HG03097 (cell line): ENCODE data around the gene HEBP1.

Experiments used
- ATAC-seq: cut with Tn5 transposase; IDR thresholded peaks from one replicate; pipeline ENCODE4 v1.9.1; 2021; ENCODE audit not compliant: unreplicated experiment, low FRiP score

Gene HEBP1

DNA sequence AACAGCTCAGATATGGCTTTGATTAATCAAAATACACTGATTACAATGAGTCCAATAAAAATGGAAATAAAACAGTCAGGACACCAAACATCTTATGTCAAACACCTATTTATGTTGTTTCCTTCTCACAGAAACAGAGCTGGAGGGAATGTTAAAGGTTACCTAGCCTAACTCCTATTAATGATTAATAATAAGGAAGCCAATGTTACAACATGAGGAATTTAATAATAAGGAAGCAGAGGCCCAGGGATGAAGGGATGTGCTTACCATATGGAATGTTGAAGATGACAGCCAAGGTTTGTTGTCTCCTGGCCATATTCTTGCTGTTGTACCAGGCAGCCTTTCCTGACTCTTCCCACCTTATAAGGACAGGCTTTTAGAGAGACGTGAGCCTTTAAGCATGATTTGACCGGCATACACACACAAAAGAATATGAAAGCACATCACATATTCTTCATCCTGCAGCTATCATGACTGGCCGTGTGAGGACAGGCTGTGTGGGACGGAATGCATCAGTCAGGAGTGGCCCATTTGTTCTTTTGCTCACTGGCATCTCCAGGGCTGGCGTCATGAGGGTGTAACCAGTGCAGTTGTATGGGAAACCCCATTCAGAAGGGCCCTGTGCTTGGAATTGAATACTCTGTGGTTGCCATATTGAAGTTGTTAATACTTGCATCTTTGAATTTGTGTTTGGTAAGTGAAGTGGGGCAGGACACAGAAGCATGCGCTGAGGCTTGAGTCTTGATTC, 45.0 kb downstream of the HEBP1 start:
- no peak for ATAC-seq

GRCh38 chr12:12954356-12954755, 45.7 kb downstream of the HEBP1 start:
- ATAC-seq = no peak

GRCh38 chr12:12952036-12952435, 48.0 kb downstream of the HEBP1 start, which contains the start of gene GPRC5D:
TSS of gene GPRC5D (minus strand) at chr12:12952170. CDS start at chr12:12950384, 1,786 bp downstream.
- ATAC-seq = no peak

GRCh38 chr12:12951504-12951903, 48.6 kb downstream of the HEBP1 start:
- ATAC-seq = no peak

- ATAC-seq = no peak
Observed at GRCh38 chr12:12947902-12948301, 52.2 kb downstream of the HEBP1 start.

DNA sequence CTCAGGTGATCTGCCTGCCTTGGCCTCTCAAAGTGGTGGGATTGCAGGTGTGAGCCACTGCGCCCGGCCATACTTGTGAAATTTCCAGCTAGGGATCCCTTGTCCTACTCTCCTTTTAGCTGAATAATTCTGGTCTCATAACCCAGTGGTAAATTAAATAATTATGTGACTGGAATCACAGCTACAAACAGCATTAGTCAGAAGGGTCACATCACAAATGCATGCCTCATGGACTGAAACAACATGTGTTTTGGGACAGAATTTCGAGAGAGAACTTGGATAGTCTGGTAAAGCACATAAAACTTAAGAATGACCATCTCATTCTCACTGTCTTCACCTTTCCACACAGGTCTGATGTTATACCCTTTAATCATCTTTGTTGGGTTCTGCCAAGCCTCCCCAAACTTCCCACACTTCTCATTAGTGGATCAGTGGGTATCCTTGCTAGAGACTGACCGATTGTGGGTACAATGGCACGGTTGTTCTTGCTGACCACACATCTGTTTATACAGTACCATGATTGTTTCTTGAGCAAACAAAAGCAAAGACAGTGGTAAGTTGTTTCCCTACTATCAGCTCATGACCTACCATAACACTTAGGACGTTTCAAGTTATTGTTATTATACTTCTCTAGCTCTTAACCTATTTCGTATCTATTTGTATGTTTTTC, 53.2 kb downstream of the HEBP1 start:
- ATAC-seq = no peak

GRCh38 chr12:12945591-12945990, 54.5 kb downstream of the HEBP1 start:
- ATAC-seq = no peak

GRCh38 chr12:12943586-12944260, 56.3 kb downstream of the HEBP1 start:
- ATAC-seq = no peak

DNA sequence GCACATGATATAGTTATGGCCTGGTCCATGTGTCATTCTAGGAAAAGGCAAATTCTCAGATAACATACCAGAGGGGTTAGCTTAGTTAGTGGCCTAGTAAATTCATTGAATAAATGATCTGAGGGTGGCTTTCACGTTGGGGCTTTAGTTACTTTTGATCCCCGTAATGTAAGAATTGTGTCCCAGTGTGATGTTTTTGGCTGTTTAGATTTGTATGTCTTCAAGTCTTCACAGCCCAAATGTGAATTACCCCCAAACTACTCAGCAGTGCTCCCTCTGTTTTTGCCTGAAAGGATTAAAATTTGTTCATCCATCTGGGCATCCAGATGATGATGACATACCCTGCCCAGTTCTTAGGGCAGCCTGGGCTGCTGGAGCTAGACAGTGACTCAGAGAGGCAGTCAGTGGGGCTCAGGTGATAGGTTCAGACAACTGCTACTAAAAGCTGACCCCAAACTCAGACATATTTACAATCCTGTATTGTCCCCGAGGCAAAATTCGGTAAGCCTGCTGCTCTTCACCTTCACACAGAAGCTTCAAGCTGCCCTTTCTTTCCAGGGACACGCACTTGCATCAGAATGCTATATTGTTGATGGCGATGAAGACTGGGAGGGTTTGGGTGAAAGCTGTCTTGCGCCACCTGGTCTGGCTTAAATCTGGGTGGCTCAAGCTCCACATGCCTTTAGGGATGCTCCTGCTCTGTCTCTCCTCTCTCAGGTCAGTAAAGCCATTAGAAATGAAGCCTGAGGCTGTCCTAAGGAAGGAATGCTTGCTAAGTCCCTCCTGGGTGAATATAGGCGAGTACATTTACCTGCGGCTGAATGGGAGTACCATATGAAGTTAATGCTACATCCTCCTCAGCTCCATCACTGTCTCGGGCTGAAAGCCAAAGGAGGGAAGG, 58.4 kb downstream of the HEBP1 start:
- ATAC-seq = no peak

DNA sequence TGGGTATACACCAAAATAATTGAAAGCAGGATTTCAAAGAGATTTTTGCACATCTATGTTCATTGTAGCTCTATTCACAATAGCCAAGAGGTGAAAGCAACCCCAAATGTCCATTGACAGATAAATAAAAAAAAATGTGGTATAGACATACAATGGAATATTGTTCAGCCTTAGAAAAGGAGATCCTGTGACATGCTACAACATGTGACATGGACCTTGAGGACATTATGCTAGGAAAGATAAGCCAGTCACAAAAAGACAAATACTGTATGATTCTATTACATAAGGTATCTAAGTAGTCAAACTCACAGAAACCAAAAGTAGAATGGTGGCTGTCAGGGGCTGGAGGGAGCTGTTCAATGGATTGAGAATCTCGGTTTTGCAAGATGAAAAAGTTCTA, 60.2 kb downstream of the HEBP1 start:
- ATAC-seq = no peak

DNA sequence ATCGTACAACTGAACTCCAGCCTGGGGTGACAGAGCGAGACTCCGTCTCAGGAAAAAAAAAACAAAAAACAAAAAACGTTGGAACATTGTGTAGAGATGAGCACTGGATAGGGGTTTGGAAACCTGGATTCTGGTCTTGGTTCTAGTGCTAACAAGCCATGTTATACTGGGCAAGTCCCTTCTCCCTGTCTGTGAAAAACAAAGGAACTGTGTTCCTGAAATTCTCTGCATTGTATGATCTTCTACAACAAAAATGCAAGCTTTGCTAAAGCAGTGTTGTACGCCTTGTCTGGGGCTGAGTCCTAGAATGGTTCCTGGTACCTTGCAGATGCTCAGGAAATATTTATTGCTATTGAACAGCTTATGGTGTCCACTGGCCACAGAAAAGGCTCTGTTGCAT, 61.5 kb downstream of the HEBP1 start:
- no peak for ATAC-seq

- ATAC-seq = no peak
Observed at GRCh38 chr12:12936983-12937491, 63.0 kb downstream of the HEBP1 start.

DNA sequence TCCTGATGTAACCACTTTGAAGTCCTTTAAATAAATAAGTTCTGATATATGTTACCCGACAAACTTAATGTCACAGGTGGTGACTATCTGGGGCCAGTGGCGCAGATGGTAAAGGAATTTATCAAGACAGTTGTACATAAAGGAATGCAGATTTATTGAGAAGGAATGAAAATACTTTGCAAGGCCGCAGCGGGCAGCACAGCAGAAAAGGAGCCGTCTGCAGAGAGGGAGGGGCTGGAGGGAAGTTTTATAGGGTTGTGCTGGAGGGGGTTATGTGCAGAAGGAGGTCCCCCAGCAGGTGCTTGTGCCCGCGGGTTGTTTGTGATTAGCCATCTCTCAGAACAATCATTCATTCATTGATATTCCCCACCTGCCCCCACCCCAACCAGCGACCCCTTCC, 65.5 kb downstream of the HEBP1 start:
- no peak for ATAC-seq

DNA sequence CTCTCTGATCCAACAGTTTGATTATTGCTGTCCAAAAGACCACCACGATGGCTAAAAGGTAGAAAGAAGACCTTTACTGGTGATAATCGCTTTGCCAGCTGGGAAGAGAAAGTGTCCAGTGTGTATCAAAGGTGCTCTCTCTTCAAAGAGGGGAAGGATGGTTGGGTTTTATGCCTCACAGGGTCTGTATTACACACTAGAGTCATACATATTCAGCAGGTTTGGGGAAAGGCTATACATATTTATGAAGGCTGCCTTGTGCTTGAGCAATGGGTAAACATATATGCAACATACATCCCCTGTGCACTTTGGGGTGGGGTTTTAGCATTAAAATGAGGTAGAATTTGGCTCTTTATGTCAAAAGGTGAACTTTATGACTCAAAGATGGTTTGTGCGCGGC, 66.3 kb downstream of the HEBP1 start:
- ATAC-seq = no peak

DNA sequence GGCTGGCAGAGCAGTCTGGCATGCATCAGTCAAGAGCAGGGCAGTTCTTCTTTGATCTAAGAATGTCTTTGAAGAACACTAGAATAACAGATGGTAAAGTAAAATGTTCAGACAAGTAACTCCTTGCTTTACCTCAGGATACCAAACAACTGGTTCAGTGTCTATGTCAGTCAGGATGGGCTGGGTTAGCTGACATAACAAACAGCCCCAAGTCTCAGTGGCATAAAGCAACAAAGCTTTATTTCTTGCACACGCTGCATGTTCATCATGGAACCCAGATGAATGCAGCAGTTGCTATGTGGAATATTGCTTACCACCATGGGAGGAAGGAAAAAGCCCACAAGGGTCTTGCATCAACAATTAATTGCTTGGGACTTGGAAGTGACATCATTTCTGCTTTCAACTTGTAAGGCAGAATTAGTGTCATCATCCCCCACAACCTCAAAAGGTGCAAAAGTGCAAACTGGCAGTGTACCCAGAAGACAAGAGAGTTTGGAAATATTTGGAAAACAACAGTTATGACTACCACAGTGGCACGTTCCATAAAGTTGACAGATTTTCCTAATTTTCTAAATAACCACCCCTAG, 69.3 kb downstream of the HEBP1 start:
- no peak for ATAC-seq

- no peak for ATAC-seq
Observed at GRCh38 chr12:12929696-12930095, 70.4 kb downstream of the HEBP1 start.

- ATAC-seq = no peak
Observed at GRCh38 chr12:12927211-12928079, 72.6 kb downstream of the HEBP1 start.

- no peak for ATAC-seq
Observed at GRCh38 chr12:12926571-12927071, 73.4 kb downstream of the HEBP1 start.

DNA sequence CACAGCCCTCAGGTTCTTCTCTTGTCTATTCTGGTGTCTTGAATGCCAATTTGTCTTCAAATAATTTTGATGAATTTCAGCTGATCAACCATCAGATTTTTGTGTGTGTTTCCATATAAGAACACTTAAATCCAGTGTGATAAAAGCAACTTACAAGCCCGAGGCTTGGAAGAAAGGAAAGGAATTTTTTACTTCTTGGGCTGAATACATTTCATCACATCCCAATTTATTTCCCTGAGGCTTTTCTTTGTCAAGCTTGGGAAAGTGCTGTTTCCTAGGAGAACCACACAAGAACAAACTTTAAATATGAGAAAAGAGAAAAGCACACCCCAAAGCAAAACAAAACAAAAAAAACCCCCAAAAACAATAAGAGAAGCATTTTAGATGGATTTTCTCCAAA, 74.7 kb downstream of the HEBP1 start:
- ATAC-seq = no peak
